ENCODE measurements around the gene LYZ. TPM values are rescaled to one million over a fixed set of nuclear protein-coding genes. Genes with fewer than 3 reads are reported as not detected.

LYZ gene
- total RNA-seq, 4 donors from 2014 or later, result 2.5 to 18.7 (median 6.1) TPM

DNA sequence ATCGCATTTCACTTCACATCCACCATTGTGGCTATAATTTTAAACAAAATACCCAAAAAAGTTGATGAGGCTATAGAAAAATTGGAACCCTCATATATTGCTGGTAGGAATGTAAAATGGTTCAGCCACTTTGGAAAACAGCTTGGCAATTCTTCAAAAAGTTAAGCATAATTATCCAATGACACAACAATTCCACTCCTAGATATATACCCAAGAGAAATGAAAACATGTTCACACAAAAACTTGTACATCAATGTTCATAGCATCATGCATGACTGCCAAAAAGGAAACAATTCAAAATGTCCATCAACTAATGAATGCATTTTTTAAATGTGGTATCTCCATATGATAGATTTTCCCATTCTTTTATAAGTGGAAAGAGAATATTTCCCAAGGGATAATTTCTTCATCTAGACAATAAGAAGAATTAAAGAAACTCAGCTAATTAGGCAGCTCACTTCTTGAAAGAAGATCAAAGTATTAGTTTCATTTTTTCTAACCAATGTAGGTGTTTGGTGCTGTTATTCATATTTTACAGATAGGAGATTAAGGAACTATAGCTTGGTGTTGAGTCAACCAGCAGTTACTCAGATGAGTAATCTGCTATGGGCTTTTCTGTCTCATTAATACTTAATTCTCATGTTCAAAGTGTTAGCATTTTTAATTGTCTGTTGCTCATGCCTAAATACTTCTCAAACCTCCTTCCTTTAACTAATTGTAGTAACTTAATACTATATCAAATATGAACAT, 44.2 kb downstream of the LYZ start:
- H3K27ac ChIP-seq, result no peak overlapping the region
- no peaks in the 10 kb centered on the region for H3K9me3 ChIP-seq
- WGBS, result 97% methylated on average over 1 of the region's 1 CpG
- peaks cover 7% of the 10 kb centered on the region for H3K36me3 ChIP-seq
- TF ChIP-seq, protein P1, sequence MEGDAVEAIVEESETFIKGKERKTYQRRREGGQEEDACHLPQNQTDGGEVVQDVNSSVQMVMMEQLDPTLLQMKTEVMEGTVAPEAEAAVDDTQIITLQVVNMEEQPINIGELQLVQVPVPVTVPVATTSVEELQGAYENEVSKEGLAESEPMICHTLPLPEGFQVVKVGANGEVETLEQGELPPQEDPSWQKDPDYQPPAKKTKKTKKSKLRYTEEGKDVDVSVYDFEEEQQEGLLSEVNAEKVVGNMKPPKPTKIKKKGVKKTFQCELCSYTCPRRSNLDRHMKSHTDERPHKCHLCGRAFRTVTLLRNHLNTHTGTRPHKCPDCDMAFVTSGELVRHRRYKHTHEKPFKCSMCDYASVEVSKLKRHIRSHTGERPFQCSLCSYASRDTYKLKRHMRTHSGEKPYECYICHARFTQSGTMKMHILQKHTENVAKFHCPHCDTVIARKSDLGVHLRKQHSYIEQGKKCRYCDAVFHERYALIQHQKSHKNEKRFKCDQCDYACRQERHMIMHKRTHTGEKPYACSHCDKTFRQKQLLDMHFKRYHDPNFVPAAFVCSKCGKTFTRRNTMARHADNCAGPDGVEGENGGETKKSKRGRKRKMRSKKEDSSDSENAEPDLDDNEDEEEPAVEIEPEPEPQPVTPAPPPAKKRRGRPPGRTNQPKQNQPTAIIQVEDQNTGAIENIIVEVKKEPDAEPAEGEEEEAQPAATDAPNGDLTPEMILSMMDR (IDR thresholded peaks at IDR 0.05), result no peak
- TF ChIP-seq POLR2AphosphoS5 (IDR thresholded peaks at IDR 0.05), result no peak
- TF ChIP-seq POLR2A (IDR thresholded peaks at IDR 0.05), result no peak
- no peak for TF ChIP-seq EP300 (IDR thresholded peaks at IDR 0.05)
- DNase-seq (ENCODE audit: low spot score in 2 of 2), result no peak
- no peaks in the 10 kb centered on the region for H3K4me1 ChIP-seq
- no peak overlapping the region for H3K4me3 ChIP-seq
- H3K27me3 ChIP-seq, result no peaks in the 10 kb centered on the region

- Histone ChIP-seq H3K27ac (no peak overlapping the region), H3K4me3 (no peak overlapping the region), H3K36me3 (peaks cover 2% of the 10 kb centered on the region), H3K9me3 (no peaks in the 10 kb centered on the region), H3K27me3 (no peaks in the 10 kb centered on the region), H3K4me1 (no peaks in the 10 kb centered on the region)
- no peak for DNase-seq (ENCODE audit: low spot score in 2 of 2)
- TF ChIP-seq POLR2A (IDR thresholded peaks at IDR 0.05), result no peak
- WGBS, result 82% methylated on average over 1 of the region's 1 CpG
These were observed 47.9 kb downstream of the LYZ start for GRCh38 chr12:69396041-69396440.

GRCh38 chr12:69396963-69397362, 48.8 kb downstream of the LYZ start:
- Histone ChIP-seq H3K9me3 (no peaks in the 10 kb centered on the region), H3K36me3 (no peaks in the 10 kb centered on the region), H3K27ac (no peak overlapping the region), H3K4me1 (no peaks in the 10 kb centered on the region), H3K27me3 (no peaks in the 10 kb centered on the region), H3K4me3 (no peak overlapping the region)
- no peak for DNase-seq (ENCODE audit: low spot score in 2 of 2)
- TF ChIP-seq, protein P1 (IDR thresholded peaks at IDR 0.05), result no peak
- TF ChIP-seq EP300 (IDR thresholded peaks at IDR 0.05) (no peak), POLR2A (IDR thresholded peaks at IDR 0.05) (no peak), POLR2AphosphoS5 (IDR thresholded peaks at IDR 0.05) (no peak)
- WGBS, result 95% methylated on average over 3 of the region's 3 CpGs

DNA sequence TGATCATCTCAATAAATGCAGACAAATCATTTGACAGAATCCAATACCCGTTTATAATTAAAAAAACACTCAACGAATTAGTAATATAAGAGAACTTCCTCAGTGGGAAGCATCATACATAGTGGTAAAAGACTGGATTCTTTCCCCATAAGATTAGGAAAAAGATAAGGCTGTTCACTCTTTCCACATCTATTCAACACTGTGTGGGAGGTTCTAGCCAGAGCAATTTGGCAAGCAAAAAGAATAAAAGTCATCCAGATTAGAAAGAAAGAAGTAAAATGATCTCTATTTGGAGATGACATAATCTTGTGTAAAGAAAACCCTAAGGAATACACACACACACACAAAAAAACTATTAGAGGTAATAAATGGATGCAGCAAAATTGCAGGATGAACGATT, 49.8 kb downstream of the LYZ start:
- H3K4me1 ChIP-seq, result no peaks in the 10 kb centered on the region
- no peaks in the 10 kb centered on the region for H3K9me3 ChIP-seq
- no peaks in the 10 kb centered on the region for H3K27me3 ChIP-seq
- no peak overlapping the region for H3K4me3 ChIP-seq
- no peak overlapping the region for H3K27ac ChIP-seq
- TF ChIP-seq EP300 (IDR thresholded peaks at IDR 0.05) (no peak), POLR2AphosphoS5 (IDR thresholded peaks at IDR 0.05) (no peak), POLR2A (IDR thresholded peaks at IDR 0.05) (no peak)
- TF ChIP-seq, protein P1 (IDR thresholded peaks at IDR 0.05), result no peak
- no peak for DNase-seq (ENCODE audit: low spot score in 2 of 2)
- 93% methylated on average over 3 of the region's 3 CpGs for WGBS
- no peaks in the 10 kb centered on the region for H3K36me3 ChIP-seq

DNA sequence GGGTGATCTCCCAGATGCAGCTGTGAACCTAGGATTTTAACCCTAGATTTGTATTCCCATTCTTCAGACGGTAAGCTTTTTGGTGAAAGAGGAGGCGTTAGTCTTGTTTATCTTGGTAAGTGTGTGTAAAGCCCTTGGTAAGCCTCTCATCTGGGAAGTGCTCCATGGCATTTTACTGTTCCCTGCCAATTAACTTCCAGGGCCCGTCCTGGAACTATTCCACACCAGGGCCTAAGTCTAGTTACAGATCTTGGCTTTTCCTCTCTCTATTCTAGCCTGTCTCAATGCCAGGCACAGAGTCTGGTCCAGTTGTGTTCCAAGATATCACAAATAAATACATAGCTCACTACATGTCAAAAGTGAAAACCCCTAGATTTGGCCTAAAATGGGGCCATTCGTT, 53.8 kb downstream of the LYZ start:
- Histone ChIP-seq H3K4me1 (no peaks in the 10 kb centered on the region), H3K36me3 (no peaks in the 10 kb centered on the region), H3K27me3 (no peaks in the 10 kb centered on the region), H3K27ac (no peak overlapping the region), H3K4me3 (no peak overlapping the region), H3K9me3 (no peaks in the 10 kb centered on the region)
- WGBS, result 84% methylated on average over 4 of the region's 4 CpGs
- DNase-seq (ENCODE audit: low spot score in 2 of 2), result no peak
- TF ChIP-seq EP300 (IDR thresholded peaks at IDR 0.05) (no peak), POLR2A (IDR thresholded peaks at IDR 0.05) (no peak), POLR2AphosphoS5 (IDR thresholded peaks at IDR 0.05) (no peak)
- TF ChIP-seq, protein P1 (IDR thresholded peaks at IDR 0.05), result no peak

Other genes with a start within 250 kb of the LYZ start
- 10 to 100 TPM; 27.4 to 54.2 (median 32.3) TPM for gene CPSF6, start 108.8 kb upstream of the LYZ start, total RNA-seq
- gene YEATS4, start 11.4 kb downstream of the LYZ start, total RNA-seq, result 10 to 100 TPM; 12.4 to 19.5 (median 14.2) TPM
- 10 to 100 TPM; 35.2 to 60.7 (median 48.6) TPM for gene FRS2, start 122.0 kb downstream of the LYZ start, total RNA-seq
- 100 to 1,000 TPM in 2 of 4 donors, 10 to 100 TPM in 2; 81.0 to 112 (median 96.7) TPM for gene CCT2, start 237.1 kb downstream of the LYZ start, total RNA-seq

All from suprapubic skin (tissue), 4 donors.